K562 (cell line): ENCODE measurements around the gene RNF224. TPM values are rescaled to one million over a fixed set of nuclear protein-coding genes. Genes with fewer than 3 reads are reported as not detected.
A peak's percentile ranks its signal among the peaks of the same experiment; 100 is the strongest.

Experiments
- L3MBTL2 ChIP-seq: fragments of 450-650 bp; IDR thresholded peaks from 2 replicates; pipeline ENCODE4 v1.6.1; 2016; ENCODE audit warnings: mild to moderate bottlenecking, moderate library complexity
- NBN ChIP-seq: fragments of 450-650 bp; IDR thresholded peaks from 2 replicates; pipeline ENCODE4 v1.6.1; 2016; ENCODE audit warnings: low read depth, mild to moderate bottlenecking
- POLR2H ChIP-seq: IDR thresholded peaks from 2 replicates; pipeline ENCODE4 v1.6.1; 2016; ENCODE audit warnings: missing genetic modification characterization, low read depth, mild to moderate bottlenecking, control low read depth, missing compliant biosample characterization, moderate library complexity
- REST ChIP-seq, 2 experiments: fragments of 450-650 bp; formaldehyde crosslinking in 1 of 2; IDR thresholded peaks; 2 replicates each; pipeline versions ENCODE4 v1.4.0 to v1.6.1; 2014 to 2020; ENCODE audit warnings: mild to moderate bottlenecking in 2 of 2, borderline replicate concordance in 1 of 2, low read depth in 1 of 2
- SPI1 ChIP-seq: IDR thresholded peaks from 2 replicates; pipeline ENCODE4 v1.6.1; 2011; ENCODE audit warnings: low read depth, low read length, control low read depth, borderline replicate concordance
- ZNF444 ChIP-seq: fragments of 250-450 bp; sonication (Bioruptor Pico); IDR thresholded peaks from 2 replicates; pipeline ENCODE4 v1.4.0; 2020; ENCODE audit warnings: mild to moderate bottlenecking, moderate library complexity
- polyA plus RNA-seq, 8 experiments: library from polyadenylated mRNA; depleted of rRNA in 4 of 8; stranded (reverse) in 5 of 8; unstranded in 3 of 8; fragments of >200 nt; fragmentation: Nextera tagmentation in 2 of 8; fragmentation: Illumina TruSeq in 1 of 8; extraction: Ambion mirVana in 2 of 8; extraction: Trizol in 1 of 8; gene quantifications; 2 replicates each; pipeline versions ENCODE4 v1.2.1 to v1.2.3, GENCODE V29; 2011 to 2014; ENCODE audit warnings: inconsistent platforms in 1 of 8, missing spikeins in 1 of 8
- total RNA-seq, 7 experiments: library from RNA; depleted of rRNA in 6 of 7; stranded (reverse); fragments of >200 nt in 6 of 7; fragmentation: Illumina TruSeq in 2 of 7; extraction: Trizol in 2 of 7; gene quantifications; 2 replicates each; pipeline versions ENCODE4 v1.2.1 to v1.2.3, GENCODE V29; 2011 to 2021; ENCODE audit warnings: low replicate concordance in 1 of 7
- TF ChIP-seq, protein P1 (sequence below): fragments of 450-650 bp; IDR thresholded peaks from 2 replicates; pipeline ENCODE4 v1.6.1; 2016; ENCODE audit warnings: mild to moderate bottlenecking, moderate library complexity

Gene RNF224
- total and polyA plus RNA-seq, 9 of the 15 experiments (the other 6 are each of a cell fraction or from before 2014, with no cell fraction given) = not detected

DNA sequence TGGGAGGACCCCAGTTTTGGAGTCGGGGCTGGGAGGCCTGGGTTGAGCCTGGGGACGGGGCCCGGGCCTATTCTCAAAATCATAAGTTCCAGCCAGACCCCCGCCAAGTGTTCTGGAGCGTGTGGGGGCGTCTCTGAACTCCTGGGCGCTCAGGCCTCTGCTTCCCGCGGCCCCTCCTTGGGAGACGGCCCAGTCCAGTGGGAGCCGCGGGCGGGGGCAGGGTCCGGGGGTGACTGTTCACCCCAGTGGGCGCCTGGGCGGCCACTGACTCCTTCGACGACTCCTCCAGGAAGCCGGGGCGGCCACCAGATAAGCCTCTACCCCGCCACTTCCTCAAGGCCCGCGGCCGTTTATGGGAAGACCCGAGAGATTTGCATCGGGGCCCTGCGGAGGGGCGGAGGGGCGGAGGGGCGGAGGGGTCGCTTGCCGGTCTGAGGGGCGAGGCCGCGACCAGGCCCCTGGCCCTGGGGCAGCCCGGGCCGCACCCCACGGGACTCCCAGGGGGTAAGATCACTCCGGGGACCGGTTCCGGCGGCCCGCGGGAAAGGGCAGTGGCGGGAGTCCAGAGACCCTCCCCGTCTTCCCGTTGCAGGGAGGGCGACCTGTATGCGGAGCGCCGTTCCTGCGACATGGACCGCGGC lies 50.9 kb downstream of the RNF224 start (continued):
- TF ChIP-seq, protein P1, sequence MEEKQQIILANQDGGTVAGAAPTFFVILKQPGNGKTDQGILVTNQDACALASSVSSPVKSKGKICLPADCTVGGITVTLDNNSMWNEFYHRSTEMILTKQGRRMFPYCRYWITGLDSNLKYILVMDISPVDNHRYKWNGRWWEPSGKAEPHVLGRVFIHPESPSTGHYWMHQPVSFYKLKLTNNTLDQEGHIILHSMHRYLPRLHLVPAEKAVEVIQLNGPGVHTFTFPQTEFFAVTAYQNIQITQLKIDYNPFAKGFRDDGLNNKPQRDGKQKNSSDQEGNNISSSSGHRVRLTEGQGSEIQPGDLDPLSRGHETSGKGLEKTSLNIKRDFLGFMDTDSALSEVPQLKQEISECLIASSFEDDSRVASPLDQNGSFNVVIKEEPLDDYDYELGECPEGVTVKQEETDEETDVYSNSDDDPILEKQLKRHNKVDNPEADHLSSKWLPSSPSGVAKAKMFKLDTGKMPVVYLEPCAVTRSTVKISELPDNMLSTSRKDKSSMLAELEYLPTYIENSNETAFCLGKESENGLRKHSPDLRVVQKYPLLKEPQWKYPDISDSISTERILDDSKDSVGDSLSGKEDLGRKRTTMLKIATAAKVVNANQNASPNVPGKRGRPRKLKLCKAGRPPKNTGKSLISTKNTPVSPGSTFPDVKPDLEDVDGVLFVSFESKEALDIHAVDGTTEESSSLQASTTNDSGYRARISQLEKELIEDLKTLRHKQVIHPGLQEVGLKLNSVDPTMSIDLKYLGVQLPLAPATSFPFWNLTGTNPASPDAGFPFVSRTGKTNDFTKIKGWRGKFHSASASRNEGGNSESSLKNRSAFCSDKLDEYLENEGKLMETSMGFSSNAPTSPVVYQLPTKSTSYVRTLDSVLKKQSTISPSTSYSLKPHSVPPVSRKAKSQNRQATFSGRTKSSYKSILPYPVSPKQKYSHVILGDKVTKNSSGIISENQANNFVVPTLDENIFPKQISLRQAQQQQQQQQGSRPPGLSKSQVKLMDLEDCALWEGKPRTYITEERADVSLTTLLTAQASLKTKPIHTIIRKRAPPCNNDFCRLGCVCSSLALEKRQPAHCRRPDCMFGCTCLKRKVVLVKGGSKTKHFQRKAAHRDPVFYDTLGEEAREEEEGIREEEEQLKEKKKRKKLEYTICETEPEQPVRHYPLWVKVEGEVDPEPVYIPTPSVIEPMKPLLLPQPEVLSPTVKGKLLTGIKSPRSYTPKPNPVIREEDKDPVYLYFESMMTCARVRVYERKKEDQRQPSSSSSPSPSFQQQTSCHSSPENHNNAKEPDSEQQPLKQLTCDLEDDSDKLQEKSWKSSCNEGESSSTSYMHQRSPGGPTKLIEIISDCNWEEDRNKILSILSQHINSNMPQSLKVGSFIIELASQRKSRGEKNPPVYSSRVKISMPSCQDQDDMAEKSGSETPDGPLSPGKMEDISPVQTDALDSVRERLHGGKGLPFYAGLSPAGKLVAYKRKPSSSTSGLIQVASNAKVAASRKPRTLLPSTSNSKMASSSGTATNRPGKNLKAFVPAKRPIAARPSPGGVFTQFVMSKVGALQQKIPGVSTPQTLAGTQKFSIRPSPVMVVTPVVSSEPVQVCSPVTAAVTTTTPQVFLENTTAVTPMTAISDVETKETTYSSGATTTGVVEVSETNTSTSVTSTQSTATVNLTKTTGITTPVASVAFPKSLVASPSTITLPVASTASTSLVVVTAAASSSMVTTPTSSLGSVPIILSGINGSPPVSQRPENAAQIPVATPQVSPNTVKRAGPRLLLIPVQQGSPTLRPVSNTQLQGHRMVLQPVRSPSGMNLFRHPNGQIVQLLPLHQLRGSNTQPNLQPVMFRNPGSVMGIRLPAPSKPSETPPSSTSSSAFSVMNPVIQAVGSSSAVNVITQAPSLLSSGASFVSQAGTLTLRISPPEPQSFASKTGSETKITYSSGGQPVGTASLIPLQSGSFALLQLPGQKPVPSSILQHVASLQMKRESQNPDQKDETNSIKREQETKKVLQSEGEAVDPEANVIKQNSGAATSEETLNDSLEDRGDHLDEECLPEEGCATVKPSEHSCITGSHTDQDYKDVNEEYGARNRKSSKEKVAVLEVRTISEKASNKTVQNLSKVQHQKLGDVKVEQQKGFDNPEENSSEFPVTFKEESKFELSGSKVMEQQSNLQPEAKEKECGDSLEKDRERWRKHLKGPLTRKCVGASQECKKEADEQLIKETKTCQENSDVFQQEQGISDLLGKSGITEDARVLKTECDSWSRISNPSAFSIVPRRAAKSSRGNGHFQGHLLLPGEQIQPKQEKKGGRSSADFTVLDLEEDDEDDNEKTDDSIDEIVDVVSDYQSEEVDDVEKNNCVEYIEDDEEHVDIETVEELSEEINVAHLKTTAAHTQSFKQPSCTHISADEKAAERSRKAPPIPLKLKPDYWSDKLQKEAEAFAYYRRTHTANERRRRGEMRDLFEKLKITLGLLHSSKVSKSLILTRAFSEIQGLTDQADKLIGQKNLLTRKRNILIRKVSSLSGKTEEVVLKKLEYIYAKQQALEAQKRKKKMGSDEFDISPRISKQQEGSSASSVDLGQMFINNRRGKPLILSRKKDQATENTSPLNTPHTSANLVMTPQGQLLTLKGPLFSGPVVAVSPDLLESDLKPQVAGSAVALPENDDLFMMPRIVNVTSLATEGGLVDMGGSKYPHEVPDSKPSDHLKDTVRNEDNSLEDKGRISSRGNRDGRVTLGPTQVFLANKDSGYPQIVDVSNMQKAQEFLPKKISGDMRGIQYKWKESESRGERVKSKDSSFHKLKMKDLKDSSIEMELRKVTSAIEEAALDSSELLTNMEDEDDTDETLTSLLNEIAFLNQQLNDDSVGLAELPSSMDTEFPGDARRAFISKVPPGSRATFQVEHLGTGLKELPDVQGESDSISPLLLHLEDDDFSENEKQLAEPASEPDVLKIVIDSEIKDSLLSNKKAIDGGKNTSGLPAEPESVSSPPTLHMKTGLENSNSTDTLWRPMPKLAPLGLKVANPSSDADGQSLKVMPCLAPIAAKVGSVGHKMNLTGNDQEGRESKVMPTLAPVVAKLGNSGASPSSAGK = 0 out of 2 replicates have a peak, but pooled peaks have one; percentile 9
- TF ChIP-seq L3MBTL2 (0 out of 2 replicates have a peak, but pooled peaks have one; percentile 7), POLR2H (tag) (no peak), ZNF444 (CRISPR knock-in tag) (no peak), NBN (no peak), REST (IDR thresholded peaks at IDR 0.05; ENCODE audit: borderline replicate concordance) (no peak), REST (CRISPR knock-in tag; IDR thresholded peaks at IDR 0.05; ENCODE audit: low read depth) (no peak), SPI1 (peak; percentile 83)
